ENCODE results near the gene DIDO1. TPM values are rescaled to one million over a fixed set of nuclear protein-coding genes. Genes with fewer than 3 reads are reported as not detected.

The DIDO1 gene
- total RNA-seq, 4 donors from 2014 or later = 67.7 to 92.9 (median 72.2) TPM

GRCh38 chr20:62914436-62914835 lies 11.9 kb downstream of the DIDO1 start:
- Histone ChIP-seq H3K9me3 (no peaks in the 10 kb centered on the region), H3K4me3 (replicated peaks in 1 of 3) (no peak overlapping the region), H3K36me3 (peaks cover 21 to 26% of the 10 kb centered on the region in 2 donors), H3K27ac (no peak overlapping the region), H3K27me3 (no peaks in the 10 kb centered on the region), H3K4me1 (peaks cover 37 to 43% of the 10 kb centered on the region in 2 donors)
- 79 to 81% methylated on average over 9 of the region's 9 CpGs for WGBS, 2 donors
- intact Hi-C loops (cut with DNase I) = no loop called here
- TF ChIP-seq POLR2A (IDR thresholded peaks at IDR 0.05) (no peak), CTCF (IDR thresholded peaks at IDR 0.05) (no peak)
- no peak for DNase-seq

GRCh38 chr20:62913043-62913630 lies 13.2 kb downstream of the DIDO1 start:
- 83 to 86% methylated on average over 7 of the region's 7 CpGs for WGBS, 2 donors
- TF ChIP-seq POLR2A (IDR thresholded peaks at IDR 0.05) = no peak
- no peak for TF ChIP-seq CTCF (IDR thresholded peaks at IDR 0.05)
- DNase-seq = no peak
- Histone ChIP-seq H3K4me3 (replicated peaks in 1 of 3) (no peak overlapping the region), H3K27me3 (no peaks in the 10 kb centered on the region), H3K4me1 (peaks cover 27 to 30% of the 10 kb centered on the region in 2 donors), H3K27ac (no peak overlapping the region), H3K36me3 (peaks cover 34 to 39% of the 10 kb centered on the region in 2 donors), H3K9me3 (no peaks in the 10 kb centered on the region)
- intact Hi-C loops (cut with DNase I) = no loop called here

- peaks cover 16 to 17% of the 10 kb centered on the region in 2 donors for H3K4me1 ChIP-seq
- TF ChIP-seq CTCF (IDR thresholded peaks at IDR 0.05) = no peak
- no peak for TF ChIP-seq POLR2A (IDR thresholded peaks at IDR 0.05)
- WGBS, 2 donors = 88 to 90% methylated on average over 10 of the region's 10 CpGs
- no peak overlapping the region for H3K4me3 ChIP-seq (replicated peaks in 1 of 3)
- no peaks in the 10 kb centered on the region for H3K9me3 ChIP-seq
- no peak overlapping the region for H3K27ac ChIP-seq
- DNase-seq = no peak
- intact Hi-C loops (cut with DNase I) = no loop called here
- H3K36me3 ChIP-seq = peaks cover 47 to 52% of the 10 kb centered on the region in 2 donors
- H3K27me3 ChIP-seq = no peaks in the 10 kb centered on the region
Observed at GRCh38 chr20:62911701-62912280, 14.5 kb downstream of the DIDO1 start.

- Histone ChIP-seq H3K27ac (no peak overlapping the region), H3K27me3 (no peaks in the 10 kb centered on the region), H3K9me3 (no peaks in the 10 kb centered on the region), H3K4me1 (peaks cover 9% of the 10 kb centered on the region in 2 donors), H3K4me3 (replicated peaks in 1 of 3) (no peak overlapping the region), H3K36me3 (peaks cover 56 to 61% of the 10 kb centered on the region in 2 donors)
- 95 to 96% methylated on average over 44 to 45 of the region's 45 CpGs for WGBS, 2 donors
- intact Hi-C loops (cut with DNase I) = no loop called here
- TF ChIP-seq POLR2A (IDR thresholded peaks at IDR 0.05) = no peak
- no peak for TF ChIP-seq CTCF (IDR thresholded peaks at IDR 0.05)
- no peak for DNase-seq
Observed at GRCh38 chr20:62910777-62911497, 15.4 kb downstream of the DIDO1 start.
